A673 (cell line): ENCODE data around the gene MTFMT. TPM values are rescaled to one million over a fixed set of nuclear protein-coding genes. Genes with fewer than 3 reads are reported as not detected.

Experiments used
- BruUV-seq: library from RNA; stranded (reverse); fragments of 400-500 nt; replicated peaks from 2 replicates; lab custom pipeline; 2021; lab: Mats Ljungman, UMichigan
- CTCF ChIA-PET: fragments of 300-600 bp; sonication (Branson Sonifier 250); formaldehyde crosslinking; loops from one replicate; lab custom pipeline; 2022; ENCODE audit warnings: antibody characterized with exemption; lab: Charles Lee
- POLR2A ChIA-PET: fragments of 300-600 bp; sonication (Branson Sonifier 250); formaldehyde crosslinking; loops from one replicate; lab custom pipeline; 2022; ENCODE audit warnings: antibody characterized with exemption; ENCODE audit not compliant: low non-redundant PET; lab: Charles Lee
- DNase-seq: peaks from one replicate; pipeline ENCODE4 v3.0.0-alpha.2; 2015; ENCODE audit warnings: low spot score
- H3K27ac ChIP-seq: fragments of 200-600 bp; sonication (generic); 2 replicates; pipeline ENCODE4 v1.5.1; 2016; ENCODE audit warnings: mixed run types, low read depth, mild to moderate bottlenecking, mixed read lengths, antibody characterized with exemption, low read length; ENCODE audit not compliant: poor library complexity, severe bottlenecking
- H3K27me3 ChIP-seq: fragments of 200-600 bp; sonication (generic); replicated peaks from 2 replicates; pipeline ENCODE4 v1.6.1; 2017; ENCODE audit warnings: mixed run types, low read depth, mild to moderate bottlenecking, mixed read lengths, antibody characterized with exemption, low read length; ENCODE audit not compliant: insufficient read depth, poor library complexity
- H3K36me3 ChIP-seq: fragments of 200-600 bp; sonication (generic); 2 replicates; pipeline ENCODE4 v1.6.1; 2016; ENCODE audit warnings: mixed run types, mild to moderate bottlenecking, mixed read lengths, antibody characterized with exemption, low read length; ENCODE audit not compliant: insufficient read depth, poor library complexity, severe bottlenecking
- H3K4me1 ChIP-seq: fragments of 200-600 bp; sonication (generic); 2 replicates; pipeline ENCODE4 v1.6.1; 2017; ENCODE audit warnings: mixed run types, mild to moderate bottlenecking, mixed read lengths, antibody characterized with exemption, low read length; ENCODE audit not compliant: insufficient read depth, poor library complexity, severe bottlenecking
- H3K4me3 ChIP-seq: fragments of 200-600 bp; sonication (generic); 2 replicates; pipeline ENCODE4 v1.5.1; 2016; ENCODE audit warnings: low read depth, mixed run types, mild to moderate bottlenecking, mixed read lengths, low read length; ENCODE audit not compliant: poor library complexity, severe bottlenecking
- H3K9me3 ChIP-seq: fragments of 200-600 bp; sonication (generic); 2 replicates; pipeline ENCODE4 v1.6.1; 2016; ENCODE audit warnings: mixed run types, low read depth, mild to moderate bottlenecking, mixed read lengths, antibody characterized with exemption, low read length; ENCODE audit not compliant: poor library complexity, severe bottlenecking
- CTCF ChIP-seq: fragments of 300-800, 200-600 bp; sonication (generic); conservative IDR thresholded peaks from 2 replicates; pipeline ENCODE4 v1.5.1; 2017; ENCODE audit warnings: low read depth, mild to moderate bottlenecking, antibody characterized with exemption, low read length, moderate library complexity, mixed read lengths
- EZH2 ChIP-seq: fragments of 200-600 bp; sonication (generic); IDR thresholded peaks from 2 replicates; pipeline ENCODE4 v1.6.1; 2017; ENCODE audit warnings: borderline replicate concordance, low read depth, mild to moderate bottlenecking, mixed read lengths, antibody characterized with exemption, low read length; ENCODE audit not compliant: poor library complexity, severe bottlenecking
- intact Hi-C: fragments of 100-400 bp; cut with micrococcal nuclease; formaldehyde crosslinking; loops from one replicate; pipeline ENCODE4 v1.10.0; 2022; ENCODE audit not compliant: unreplicated experiment
- total RNA-seq: library from RNA; stranded (reverse); gene quantifications from 2 replicates; pipeline ENCODE4 v1.2.3, GENCODE V29; 2021

The MTFMT gene
- total RNA-seq, 1 experiment from 2014 or later = 26.2 TPM

- no peak overlapping the region for H3K27ac ChIP-seq
- no peak for DNase-seq
- H3K27me3 ChIP-seq = no peaks in the 10 kb centered on the region
- intact Hi-C loops = no loop called here
- ChIA-PET CTCF (no interaction called here), POLR2A (no interaction called here)
- H3K36me3 ChIP-seq = no peaks in the 10 kb centered on the region
- no TSS peak for BruUV-seq
- H3K4me1 ChIP-seq = no peaks in the 10 kb centered on the region
- no peaks in the 10 kb centered on the region for H3K9me3 ChIP-seq
- no peak for TF ChIP-seq CTCF
- no peak for TF ChIP-seq EZH2
- H3K4me3 ChIP-seq = no peak overlapping the region
These were observed 31.6 kb downstream of the MTFMT start for GRCh38 chr15:64997745-64998375.

- no peak for DNase-seq
- TF ChIP-seq EZH2 = no peak
- Histone ChIP-seq H3K36me3 (no peaks in the 10 kb centered on the region), H3K9me3 (no peaks in the 10 kb centered on the region), H3K4me3 (no peak overlapping the region), H3K27me3 (no peaks in the 10 kb centered on the region), H3K27ac (no peak overlapping the region), H3K4me1 (no peaks in the 10 kb centered on the region)
- no TSS peak for BruUV-seq
- intact Hi-C loops = no loop called here
- CTCF ChIA-PET = no interaction called here
- POLR2A ChIA-PET = no interaction called here
These were observed 32.4 kb downstream of the MTFMT start for GRCh38 chr15:64997066-64997465.

GRCh38 chr15:64993290-64993689 is 36.1 kb downstream of the MTFMT start:
- no TSS peak for BruUV-seq
- DNase-seq = no peak
- ChIA-PET CTCF (no interaction called here), POLR2A (no interaction called here)
- Histone ChIP-seq H3K4me3 (no peak overlapping the region), H3K27ac (no peak overlapping the region), H3K9me3 (no peaks in the 10 kb centered on the region), H3K4me1 (peaks cover 7% of the 10 kb centered on the region), H3K27me3 (no peaks in the 10 kb centered on the region), H3K36me3 (no peaks in the 10 kb centered on the region)
- no peak for TF ChIP-seq CTCF
- no peak for TF ChIP-seq EZH2
- intact Hi-C loops = no loop called here

GRCh38 chr15:64991536-64992135 is 37.8 kb downstream of the MTFMT start:
- Histone ChIP-seq H3K4me3 (no peak overlapping the region), H3K27me3 (no peaks in the 10 kb centered on the region), H3K36me3 (no peaks in the 10 kb centered on the region), H3K27ac (no peak overlapping the region), H3K4me1 (peaks cover 7% of the 10 kb centered on the region), H3K9me3 (no peaks in the 10 kb centered on the region)
- intact Hi-C loops = no loop called here
- no peak for TF ChIP-seq CTCF
- TF ChIP-seq EZH2 = no peak
- POLR2A ChIA-PET = no interaction called here
- BruUV-seq = no TSS peak
- no peak for DNase-seq
- CTCF ChIA-PET = no interaction called here
